NCI-H187 (cell line): ENCODE data around the gene NOG.

ENCODE experiments used
- DNase-seq, 2 experiments: peaks; one replicate each; lab custom pipeline; 2025; lab: John Stamatoyannopoulos, UW

NOG gene

DNA sequence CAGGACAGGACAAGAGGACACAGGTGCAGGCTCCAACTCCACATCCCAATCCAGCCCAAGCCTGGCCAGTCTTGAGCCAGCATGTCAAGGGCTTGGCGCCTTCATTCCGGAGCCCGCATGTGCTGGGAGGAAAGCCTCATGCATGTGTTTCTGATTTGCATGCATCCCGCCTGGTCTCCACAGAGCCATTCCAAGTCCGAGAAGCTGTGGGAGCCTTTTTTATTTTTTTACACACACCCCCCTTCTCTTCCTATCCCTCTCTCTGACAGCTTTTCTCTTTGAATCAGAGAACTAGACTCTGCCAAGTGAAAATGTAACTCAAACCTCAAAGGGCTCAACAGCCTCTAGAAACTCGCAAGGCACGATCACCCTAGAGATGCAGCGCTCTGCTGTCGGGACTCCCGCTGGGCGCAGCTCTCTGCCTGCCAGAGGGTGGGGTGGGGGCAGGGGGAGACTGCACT, 45.1 kb downstream of the NOG start:
- DNase-seq = no peak

DNA sequence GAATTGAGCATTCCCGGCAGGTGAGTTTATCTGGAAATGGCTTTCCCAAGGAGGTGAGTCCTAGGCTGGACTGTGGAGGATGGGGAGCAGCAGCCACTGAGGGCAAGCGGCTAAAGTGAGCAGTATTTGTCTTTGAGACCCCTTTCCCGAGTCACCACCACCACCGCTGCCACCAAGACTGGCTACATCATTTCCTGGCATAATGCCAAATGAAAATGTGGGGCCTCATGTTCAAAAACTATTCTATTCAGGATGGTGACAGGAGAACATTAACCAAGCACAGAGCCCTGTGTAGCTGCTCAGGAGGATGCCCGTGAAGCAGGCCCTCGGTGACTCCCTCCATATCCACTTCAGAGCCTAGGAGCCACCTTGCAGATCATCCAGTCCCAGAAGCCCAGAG, 46.0 kb downstream of the NOG start:
- DNase-seq = no peak

DNA sequence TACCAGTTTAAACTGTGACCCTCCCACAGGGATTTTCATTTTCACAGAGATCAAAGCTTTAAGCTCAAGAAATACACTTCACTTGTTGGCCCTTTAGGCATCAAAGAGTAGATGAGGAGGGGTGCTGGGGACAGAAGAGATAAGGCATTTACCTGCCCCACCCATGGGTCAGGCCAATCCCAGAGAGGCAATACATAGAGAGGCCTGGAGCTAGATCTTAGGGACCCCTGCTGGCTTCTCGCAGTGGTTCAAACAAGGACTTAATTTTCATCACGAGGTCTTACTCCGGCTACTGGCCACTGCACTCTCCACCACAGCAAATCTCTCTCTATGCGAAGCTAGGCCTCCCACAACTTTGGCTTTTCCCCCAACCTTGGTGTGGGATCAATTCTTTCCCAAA, 46.6 kb downstream of the NOG start:
- no peak for DNase-seq

DNA sequence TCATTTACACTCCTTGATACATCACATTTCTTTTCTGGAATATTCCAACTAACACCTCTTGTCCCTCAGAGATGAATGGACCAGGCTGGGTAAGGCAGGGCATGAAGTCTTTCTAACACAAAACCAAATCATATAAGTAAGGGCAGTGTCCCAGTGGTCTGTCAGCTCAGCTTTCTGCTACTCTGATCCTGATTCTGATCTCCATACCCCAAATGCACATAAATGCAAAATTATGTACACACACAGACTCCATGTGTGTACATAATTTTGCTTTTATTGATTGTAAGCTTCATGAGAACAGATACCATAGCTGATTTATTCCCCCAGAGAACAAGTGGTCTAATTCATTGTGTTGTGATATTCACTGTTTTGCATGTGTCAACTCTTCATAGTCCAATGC, 47.9 kb downstream of the NOG start:
- DNase-seq = no peak

DNA sequence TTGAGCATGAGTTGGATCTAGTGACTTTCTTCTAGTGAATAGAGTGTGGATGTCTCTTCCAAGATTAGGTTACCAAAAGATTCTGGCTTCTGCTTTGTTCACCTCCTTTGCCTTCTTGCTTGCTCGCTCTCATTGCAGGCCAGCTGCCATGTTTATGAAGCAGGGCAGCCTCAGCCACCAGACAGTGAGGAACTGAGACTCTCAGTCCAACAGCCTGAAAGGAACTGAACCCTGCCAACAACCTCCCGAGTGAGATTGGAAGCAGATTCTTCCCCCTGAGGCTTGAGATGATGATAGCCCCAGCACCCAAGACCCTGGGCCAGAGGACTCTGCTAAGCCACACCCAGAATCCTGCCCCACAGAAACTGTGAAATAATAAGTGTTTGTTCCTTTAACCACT, 48.4 kb downstream of the NOG start:
- no peak for DNase-seq

DNA sequence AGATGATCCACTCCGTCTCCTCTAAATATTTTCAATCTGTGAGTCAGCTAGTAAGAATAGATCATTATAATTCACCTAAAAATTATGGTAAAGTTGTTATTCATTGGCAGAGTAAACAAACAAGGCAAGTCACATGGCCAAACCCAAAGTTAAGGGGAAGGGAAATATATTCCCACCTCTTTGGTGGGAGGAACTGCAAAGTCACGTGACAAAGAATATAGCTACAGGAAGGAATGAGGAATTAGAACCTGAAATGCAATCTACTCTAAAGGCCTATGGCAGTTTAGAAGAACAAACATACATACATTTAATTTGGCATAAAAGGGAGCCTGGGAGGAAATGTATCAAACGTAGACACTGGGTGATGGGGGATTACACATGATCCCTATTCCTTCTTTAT, 48.9 kb downstream of the NOG start:
- DNase-seq = no peak
